ENCODE data around the gene UBE2D2. TPM values are rescaled to one million over a fixed set of nuclear protein-coding genes. Genes with fewer than 3 reads are reported as not detected.

The UBE2D2 gene
- total RNA-seq, 1 experiment from 2014 or later: 187 TPM

GRCh38 chr5:139668924-139669661 lies 108.0 kb downstream of the UBE2D2 start:
- no peaks in the 10 kb centered on the region for H3K9me3 ChIP-seq
- no peak for DNase-seq
- peaks cover 79% of the 10 kb centered on the region for H3K36me3 ChIP-seq
- H3K4me3 ChIP-seq: no peak overlapping the region
- H3K27me3 ChIP-seq: no peaks in the 10 kb centered on the region

DNA sequence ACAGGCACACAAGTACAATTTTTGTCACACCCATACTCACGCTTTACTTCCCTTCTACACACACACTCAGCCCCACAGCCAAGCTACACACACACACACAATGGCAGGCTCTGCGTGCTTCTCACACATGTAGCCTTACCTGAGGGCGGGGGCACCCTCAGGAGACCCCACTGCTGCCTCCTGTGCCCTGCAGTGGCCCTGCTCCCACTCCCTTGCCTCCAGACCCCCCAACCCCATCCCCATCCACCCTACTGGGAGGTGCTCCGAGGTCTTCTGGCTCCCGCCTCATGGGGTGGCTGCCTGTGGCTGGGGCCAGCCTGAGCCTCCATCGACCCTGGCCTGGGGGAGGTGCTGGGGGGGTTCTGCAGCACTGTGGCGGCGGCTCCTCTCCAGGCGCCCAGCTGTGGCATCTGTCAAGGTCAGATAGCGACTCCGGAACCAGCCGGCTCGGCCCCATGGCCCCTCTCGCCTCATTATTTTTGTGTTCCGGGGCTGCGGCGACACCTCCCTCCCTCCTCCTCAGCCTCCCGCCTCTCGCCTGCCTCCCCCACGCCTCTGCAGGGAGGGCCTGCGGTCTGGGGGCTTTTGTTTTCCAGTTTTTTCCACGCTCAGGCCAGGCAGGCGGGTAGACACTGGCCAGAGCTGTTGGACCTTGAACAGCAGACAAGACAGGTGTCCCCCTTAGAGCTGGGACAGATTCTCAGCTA lies 108.7 kb downstream of the UBE2D2 start:
- DNase-seq: no peak
- no peak overlapping the region for H3K4me3 ChIP-seq
- no peaks in the 10 kb centered on the region for H3K9me3 ChIP-seq
- peaks cover 80% of the 10 kb centered on the region for H3K36me3 ChIP-seq
- H3K27me3 ChIP-seq: no peaks in the 10 kb centered on the region

- no peak for DNase-seq
- peaks cover 78% of the 10 kb centered on the region for H3K36me3 ChIP-seq
- no peak overlapping the region for H3K4me3 ChIP-seq
- H3K9me3 ChIP-seq: no peaks in the 10 kb centered on the region
- no peaks in the 10 kb centered on the region for H3K27me3 ChIP-seq
Observed at GRCh38 chr5:139670369-139671095, 109.4 kb downstream of the UBE2D2 start.

DNA sequence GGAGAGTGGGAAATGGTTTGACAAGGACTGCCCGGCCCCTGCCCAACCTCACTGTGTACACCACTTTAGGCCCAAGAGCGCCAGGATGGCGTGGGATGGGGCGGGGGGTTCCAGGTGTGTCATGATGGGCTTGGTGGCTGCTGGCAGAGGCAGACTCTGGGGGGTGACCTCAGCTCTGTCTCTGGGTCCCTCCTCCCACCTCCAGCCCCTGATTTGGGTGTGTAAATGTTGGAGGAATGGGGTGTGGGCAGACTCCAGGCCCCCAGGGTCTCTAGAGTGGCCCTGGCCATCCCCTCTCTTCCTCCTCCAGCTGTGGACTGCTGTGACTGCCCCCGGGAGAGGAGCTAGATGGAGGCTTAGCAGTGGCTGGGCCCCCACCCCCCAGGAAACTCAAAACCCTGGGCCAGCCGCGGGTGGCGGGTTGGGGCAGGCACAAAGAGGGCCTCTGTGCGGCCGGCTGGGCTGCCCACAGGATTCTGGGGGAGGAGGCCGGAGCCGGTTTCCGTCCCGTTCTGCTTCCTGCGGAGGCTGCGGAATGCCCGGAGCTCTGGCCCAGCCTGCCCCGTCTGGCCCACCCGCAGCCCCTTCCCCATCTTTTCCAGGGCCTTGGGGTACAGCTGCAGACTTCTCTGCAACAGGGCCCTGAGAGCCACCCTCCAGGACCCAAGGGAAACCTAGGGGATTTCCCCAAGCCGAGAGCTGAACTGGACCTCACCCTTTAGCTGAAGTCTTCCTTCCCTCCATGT lies 110.1 kb downstream of the UBE2D2 start:
- no peak for DNase-seq
- Histone ChIP-seq H3K9me3 (no peaks in the 10 kb centered on the region), H3K4me3 (no peak overlapping the region), H3K27me3 (no peaks in the 10 kb centered on the region), H3K36me3 (peaks cover 70% of the 10 kb centered on the region)

- Histone ChIP-seq H3K27me3 (no peaks in the 10 kb centered on the region), H3K36me3 (peaks cover 68% of the 10 kb centered on the region), H3K4me3 (no peak overlapping the region), H3K9me3 (no peaks in the 10 kb centered on the region)
- DNase-seq: no peak
Observed at GRCh38 chr5:139675213-139675612, 114.1 kb downstream of the UBE2D2 start.

DNA sequence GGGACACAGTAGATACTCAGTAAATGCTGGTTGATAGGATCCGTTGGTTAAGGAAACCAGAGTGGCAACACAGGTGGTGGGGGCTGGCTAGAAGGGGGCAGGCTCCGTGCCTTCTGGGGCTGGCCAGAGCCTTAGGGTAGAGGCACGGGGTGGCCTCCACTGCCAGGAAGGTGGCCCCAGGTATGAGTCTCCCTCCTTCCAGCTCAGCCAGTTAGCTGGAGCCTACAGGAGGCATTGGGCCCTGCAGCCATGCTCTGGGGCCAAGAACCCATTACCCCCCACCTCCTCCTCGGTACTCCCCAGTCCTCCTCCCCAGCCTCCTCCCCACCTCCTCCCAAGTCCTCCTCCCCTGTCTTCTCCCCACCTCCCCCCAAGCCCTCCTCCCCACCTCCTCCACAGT lies 114.7 kb downstream of the UBE2D2 start:
- DNase-seq: no peak
- Histone ChIP-seq H3K36me3 (peaks cover 68% of the 10 kb centered on the region), H3K27me3 (no peaks in the 10 kb centered on the region), H3K4me3 (no peak overlapping the region), H3K9me3 (no peaks in the 10 kb centered on the region)

DNA sequence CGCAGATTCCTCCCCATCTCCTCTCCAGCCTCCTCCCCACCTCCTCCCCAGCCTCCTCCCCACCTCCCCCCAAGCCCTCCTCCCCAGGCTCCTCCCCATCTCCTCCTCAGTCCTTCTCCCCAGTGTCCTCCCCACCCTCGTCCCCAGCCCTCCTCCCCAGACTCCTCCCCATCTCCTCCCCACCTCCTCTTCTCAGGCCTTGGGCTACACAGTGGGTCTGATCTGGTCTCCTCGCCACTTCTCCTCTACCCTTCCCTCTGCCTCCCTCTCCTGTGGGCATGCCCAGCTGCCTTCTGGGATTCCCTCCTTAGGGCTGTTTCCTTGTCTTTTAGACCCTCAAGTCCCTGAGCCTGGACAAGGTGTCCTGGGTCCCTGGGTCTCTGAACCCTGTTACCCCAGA lies 115.3 kb downstream of the UBE2D2 start:
- no peak for DNase-seq
- Histone ChIP-seq H3K9me3 (no peaks in the 10 kb centered on the region), H3K27me3 (no peaks in the 10 kb centered on the region), H3K4me3 (no peak overlapping the region), H3K36me3 (peaks cover 68% of the 10 kb centered on the region)

- no peak for DNase-seq
- peaks cover 67% of the 10 kb centered on the region for H3K36me3 ChIP-seq
- no peaks in the 10 kb centered on the region for H3K27me3 ChIP-seq
- no peak overlapping the region for H3K4me3 ChIP-seq
- H3K9me3 ChIP-seq: no peaks in the 10 kb centered on the region
Observed at GRCh38 chr5:139676951-139677735, 116.0 kb downstream of the UBE2D2 start.

Other genes starting within 250 kb of the UBE2D2 start
- 80.6 and 119 TPM in 2 replicates for gene PAIP2, start 219.5 kb upstream of the UBE2D2 start, total RNA-seq (2014; rRNA removed; shearing (Covaris generic); ENCODE audit: low replicate concordance)
- not detected in 2 replicates for gene SLC23A1, start 178.0 kb upstream of the UBE2D2 start, total RNA-seq (2014; rRNA removed; shearing (Covaris generic); ENCODE audit: low replicate concordance)
- not detected in 2 replicates for gene MZB1, start 171.4 kb upstream of the UBE2D2 start, total RNA-seq (2014; rRNA removed; shearing (Covaris generic); ENCODE audit: low replicate concordance)
- 0.13 TPM in 1 of 2 replicates, not detected in the other for gene PROB1, start 166.2 kb upstream of the UBE2D2 start, total RNA-seq (2014; rRNA removed; shearing (Covaris generic); ENCODE audit: low replicate concordance)
- gene SPATA24, start 157.2 kb upstream of the UBE2D2 start, total RNA-seq (2014; rRNA removed; shearing (Covaris generic); ENCODE audit: low replicate concordance): 1.2 and 9.7 TPM in 2 replicates
- gene DNAJC18, start 121.8 kb upstream of the UBE2D2 start, total RNA-seq (2014; rRNA removed; shearing (Covaris generic); ENCODE audit: low replicate concordance): not detected in 2 replicates
- gene ECSCR, start 98.6 kb upstream of the UBE2D2 start, total RNA-seq (2014; rRNA removed; shearing (Covaris generic); ENCODE audit: low replicate concordance): 0.63 and 0.74 TPM in 2 replicates
- not detected in 2 replicates for gene SMIM33, start 90.3 kb upstream of the UBE2D2 start, total RNA-seq (2014; rRNA removed; shearing (Covaris generic); ENCODE audit: low replicate concordance)
- gene STING1, start 78.6 kb upstream of the UBE2D2 start, total RNA-seq (2014; rRNA removed; shearing (Covaris generic); ENCODE audit: low replicate concordance): 45.6 and 54.5 TPM in 2 replicates
- gene CXXC5, start 87.0 kb downstream of the UBE2D2 start, total RNA-seq (2014; rRNA removed; shearing (Covaris generic); ENCODE audit: low replicate concordance): 133 and 193 TPM in 2 replicates
- 0.16 TPM in 1 of 2 replicates, not detected in the other for gene PSD2, start 234.5 kb downstream of the UBE2D2 start, total RNA-seq (2014; rRNA removed; shearing (Covaris generic); ENCODE audit: low replicate concordance)